Stimulated activated memory B cell treated with anti-CD40 and anti-IgM and Interleukin-4, amounts not matched to agents 10 μg/mL and 1 μg/mL and 100 μg/mL, for 72 hours (primary cell): Measurements from ENCODE around the gene TALDO1.

Source experiments
- ATAC-seq: fragments of 150-1000 bp; cut with Tn5 transposase; 2 replicates; pipeline ENCODE4 v1.10.0; 2021
- H3K27ac Mint-ChIP-seq: one replicate; pipeline ENCODE4 v1.8.0; 2022; ENCODE audit warnings: mild to moderate bottlenecking, mixed read lengths
- H3K27me3 Mint-ChIP-seq: one replicate; pipeline ENCODE4 v1.8.0; 2022; ENCODE audit warnings: mixed read lengths
- H3K36me3 Mint-ChIP-seq: one replicate; pipeline ENCODE4 v1.8.0; 2022; ENCODE audit warnings: mixed read lengths
- H3K4me1 Mint-ChIP-seq: one replicate; pipeline ENCODE4 v1.8.0; 2022; ENCODE audit warnings: mixed read lengths
- H3K4me3 Mint-ChIP-seq: one replicate; pipeline ENCODE4 v1.8.0; 2022; ENCODE audit warnings: mild to moderate bottlenecking, moderate library complexity, mixed read lengths
- H3K9me3 Mint-ChIP-seq: one replicate; pipeline ENCODE4 v1.8.0; 2022; ENCODE audit warnings: mixed read lengths

Gene TALDO1

DNA sequence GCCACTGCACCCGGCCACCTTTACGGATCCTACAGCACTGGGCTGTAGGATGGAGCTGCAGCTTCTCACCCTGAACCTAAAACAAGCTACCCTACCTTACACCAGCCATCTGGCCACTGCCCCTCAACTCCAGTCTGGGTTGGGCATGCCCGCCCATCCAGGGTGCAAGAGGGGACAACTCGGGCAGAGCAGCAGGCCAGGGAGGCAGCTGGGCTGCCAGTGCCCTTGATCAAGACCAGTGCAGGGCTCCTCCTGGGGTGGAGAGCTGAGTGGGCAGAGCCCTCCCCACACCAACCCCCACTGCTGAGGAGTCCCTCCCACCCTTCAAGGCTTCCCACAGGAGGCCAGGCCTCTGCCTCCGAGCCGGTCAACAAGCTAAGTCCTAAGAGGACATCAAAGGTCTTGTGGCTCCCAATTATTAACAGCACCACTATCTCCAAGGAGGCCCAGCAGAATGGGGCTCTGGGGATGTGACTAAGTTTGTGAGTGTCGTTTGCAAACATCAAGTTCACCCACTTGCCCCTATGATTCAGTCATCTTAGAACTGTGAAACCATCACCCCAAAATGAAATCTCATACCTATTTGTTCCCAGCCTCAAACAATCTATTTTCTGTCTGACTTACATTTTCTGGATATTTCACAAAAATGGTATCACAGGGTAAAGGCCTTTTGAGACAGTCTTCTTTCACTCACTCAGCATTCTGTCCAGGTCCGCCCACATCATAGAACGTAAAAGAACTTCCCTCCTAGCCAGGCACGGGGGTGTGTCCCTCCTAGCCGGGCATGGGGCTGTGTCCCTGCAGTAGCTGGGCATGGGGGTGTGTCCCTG, 19.1 kb downstream of the TALDO1 start:
- Mint-ChIP-seq H3K4me1 (no peaks in the 10 kb centered on the region), H3K9me3 (no peaks in the 10 kb centered on the region), H3K27ac (no peak overlapping the region), H3K36me3 (peaks cover 36% of the 10 kb centered on the region), H3K4me3 (no peak overlapping the region), H3K27me3 (no peaks in the 10 kb centered on the region)
- ATAC-seq: no peak

DNA sequence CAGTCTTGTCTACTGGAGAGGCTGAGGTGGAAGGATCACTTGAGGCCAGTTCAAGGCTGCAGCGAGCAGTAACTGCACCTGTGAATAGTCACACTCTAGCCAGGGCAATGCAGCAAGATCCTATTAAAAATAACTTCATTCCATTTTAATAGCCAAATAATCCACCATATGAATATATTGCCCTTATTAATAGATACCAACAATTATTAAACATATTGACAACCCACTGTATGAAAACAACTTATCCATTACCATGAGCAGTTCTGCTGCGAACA, 19.6 kb downstream of the TALDO1 start:
- Mint-ChIP-seq H3K27me3 (no peaks in the 10 kb centered on the region), H3K36me3 (peaks cover 31% of the 10 kb centered on the region)
- ATAC-seq: no peak

DNA sequence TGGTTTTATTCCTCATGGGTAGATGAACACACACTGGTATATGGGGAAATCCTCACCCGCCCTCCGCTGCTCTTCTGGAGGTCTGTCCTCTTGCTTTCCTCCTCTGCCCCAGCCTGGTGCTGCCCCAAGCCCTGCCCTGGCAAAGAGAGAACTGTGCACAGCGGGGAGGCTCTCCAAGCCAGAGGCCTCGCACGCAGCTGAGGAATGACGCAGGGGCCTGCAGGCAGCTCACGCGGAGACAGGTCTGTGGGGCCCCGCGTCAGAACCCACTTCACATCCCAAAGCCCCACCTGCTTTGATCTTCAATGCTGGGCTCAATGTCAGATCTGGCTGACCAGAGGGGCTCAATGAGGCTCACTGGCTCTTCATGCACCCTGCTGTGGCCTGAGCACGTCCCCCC, 20.0 kb downstream of the TALDO1 start:
- no peak overlapping the region for H3K27ac Mint-ChIP-seq
- no peak overlapping the region for H3K4me3 Mint-ChIP-seq
- H3K27me3 Mint-ChIP-seq: no peaks in the 10 kb centered on the region
- no peaks in the 10 kb centered on the region for H3K9me3 Mint-ChIP-seq
- ATAC-seq: no peak
- H3K36me3 Mint-ChIP-seq: peaks cover 27% of the 10 kb centered on the region
- H3K4me1 Mint-ChIP-seq: no peaks in the 10 kb centered on the region

More for the DNA sequence above, 19.6 kb downstream of the TALDO1 start:
- no peaks in the 10 kb centered on the region for H3K4me1 Mint-ChIP-seq
- H3K27ac Mint-ChIP-seq: no peak overlapping the region
- no peaks in the 10 kb centered on the region for H3K9me3 Mint-ChIP-seq
- no peak overlapping the region for H3K4me3 Mint-ChIP-seq

- peaks cover 23% of the 10 kb centered on the region for H3K36me3 Mint-ChIP-seq
- H3K9me3 Mint-ChIP-seq: no peaks in the 10 kb centered on the region
- H3K27me3 Mint-ChIP-seq: no peaks in the 10 kb centered on the region
- peaks cover 17% of the 10 kb centered on the region for H3K4me1 Mint-ChIP-seq
- H3K27ac Mint-ChIP-seq: no peak overlapping the region
- H3K4me3 Mint-ChIP-seq: no peak overlapping the region
- ATAC-seq: no peak
These were observed 22.8 kb downstream of the TALDO1 start for GRCh38 chr11:769887-770641.

GRCh38 chr11:770642-771616, 23.7 kb downstream of the TALDO1 start:
- ATAC-seq: no peak
- no peak overlapping the region for H3K4me3 Mint-ChIP-seq
- H3K9me3 Mint-ChIP-seq: no peaks in the 10 kb centered on the region
- H3K4me1 Mint-ChIP-seq: peaks cover 26% of the 10 kb centered on the region
- no peak overlapping the region for H3K27ac Mint-ChIP-seq
- H3K27me3 Mint-ChIP-seq: no peaks in the 10 kb centered on the region
- peaks cover 23% of the 10 kb centered on the region for H3K36me3 Mint-ChIP-seq

DNA sequence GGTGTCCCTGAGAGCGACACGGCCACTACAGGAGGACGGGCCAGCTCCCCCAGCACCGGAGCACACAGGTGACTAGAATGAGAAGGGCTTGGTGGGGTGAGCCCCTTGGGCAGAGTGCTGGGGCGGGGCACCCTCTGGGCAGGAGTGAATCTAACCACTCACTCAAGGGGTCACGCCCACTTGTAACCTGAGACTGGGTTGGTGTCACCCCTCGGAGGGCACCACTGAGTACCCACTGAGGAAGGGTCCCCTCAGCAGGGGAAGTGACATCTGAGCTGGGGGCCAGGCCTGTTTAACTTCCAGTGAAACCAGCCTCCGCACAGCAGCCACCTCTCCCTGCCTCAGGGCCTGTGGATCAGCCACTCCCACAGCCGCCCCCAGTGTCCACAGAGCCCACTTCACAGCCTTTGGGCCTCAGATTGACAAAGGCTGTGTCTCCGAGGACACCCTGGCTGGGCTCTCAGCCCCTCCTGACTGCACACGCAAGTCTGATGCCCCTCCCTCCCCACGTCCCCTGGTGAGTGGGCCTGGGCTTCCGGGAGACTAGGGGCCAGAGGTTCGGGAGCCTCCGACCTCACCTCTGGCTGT, 24.4 kb downstream of the TALDO1 start:
- no peak overlapping the region for H3K4me3 Mint-ChIP-seq
- no peaks in the 10 kb centered on the region for H3K9me3 Mint-ChIP-seq
- no peak overlapping the region for H3K27ac Mint-ChIP-seq
- no peaks in the 10 kb centered on the region for H3K27me3 Mint-ChIP-seq
- peaks cover 23% of the 10 kb centered on the region for H3K36me3 Mint-ChIP-seq
- no peak for ATAC-seq
- peaks cover 34% of the 10 kb centered on the region for H3K4me1 Mint-ChIP-seq

GRCh38 chr11:772429-773390, 25.4 kb downstream of the TALDO1 start:
- no peak for ATAC-seq
- Mint-ChIP-seq H3K36me3 (peaks cover 23% of the 10 kb centered on the region), H3K27ac (no peak overlapping the region), H3K4me1 (peaks cover 35% of the 10 kb centered on the region), H3K27me3 (no peaks in the 10 kb centered on the region), H3K4me3 (no peak overlapping the region), H3K9me3 (no peaks in the 10 kb centered on the region)

DNA sequence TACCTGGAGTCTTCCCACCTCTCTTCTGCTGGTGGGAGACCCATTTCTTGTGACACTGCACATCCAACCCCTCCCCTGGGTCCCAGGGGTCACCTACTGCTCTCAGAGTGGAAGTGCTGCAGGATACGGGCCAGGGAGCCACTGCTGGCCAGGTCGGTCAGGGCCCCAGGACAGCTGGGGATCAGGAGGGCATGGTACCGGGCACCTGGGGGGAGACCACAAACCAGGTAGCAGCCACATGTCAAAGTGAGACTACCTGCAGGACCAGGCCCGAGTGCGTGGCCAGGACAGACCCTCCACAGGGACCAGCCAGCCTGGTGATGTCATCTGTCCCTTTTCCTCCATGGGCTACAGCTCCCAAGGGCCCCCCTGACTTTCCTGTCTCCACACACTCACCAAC, 26.2 kb downstream of the TALDO1 start:
- no peak for ATAC-seq
- no peak overlapping the region for H3K27ac Mint-ChIP-seq
- H3K9me3 Mint-ChIP-seq: no peaks in the 10 kb centered on the region
- no peak overlapping the region for H3K4me3 Mint-ChIP-seq
- peaks cover 35% of the 10 kb centered on the region for H3K4me1 Mint-ChIP-seq
- H3K36me3 Mint-ChIP-seq: peaks cover 23% of the 10 kb centered on the region
- H3K27me3 Mint-ChIP-seq: no peaks in the 10 kb centered on the region

- no peak overlapping the region for H3K4me3 Mint-ChIP-seq
- no peaks in the 10 kb centered on the region for H3K27me3 Mint-ChIP-seq
- H3K4me1 Mint-ChIP-seq: peaks cover 38% of the 10 kb centered on the region
- H3K27ac Mint-ChIP-seq: no peak overlapping the region
- H3K9me3 Mint-ChIP-seq: no peaks in the 10 kb centered on the region
- peaks cover 23% of the 10 kb centered on the region for H3K36me3 Mint-ChIP-seq
- no peak for ATAC-seq
These were observed 26.6 kb downstream of the TALDO1 start for GRCh38 chr11:773830-774229.

- Mint-ChIP-seq H3K4me3 (peak overlapping the region; percentile 26), H3K27me3 (no peaks in the 10 kb centered on the region), H3K4me1 (peaks cover 49% of the 10 kb centered on the region), H3K9me3 (no peaks in the 10 kb centered on the region), H3K36me3 (peaks cover 17% of the 10 kb centered on the region), H3K27ac (peak overlapping the region; percentile 84)
- no peak for ATAC-seq
These were observed 27.8 kb downstream of the TALDO1 start for GRCh38 chr11:774873-775592.

- ATAC-seq: no peak
- Mint-ChIP-seq H3K27me3 (no peaks in the 10 kb centered on the region), H3K9me3 (no peaks in the 10 kb centered on the region), H3K36me3 (peaks cover 7% of the 10 kb centered on the region), H3K4me3 (peak overlapping the region; percentile 86), H3K4me1 (peaks cover 49% of the 10 kb centered on the region), H3K27ac (peak overlapping the region; percentile 84)
These were observed 28.9 kb downstream of the TALDO1 start for GRCh38 chr11:776263-776560.

GRCh38 chr11:776561-777287, 29.5 kb downstream of the TALDO1 start:
- Mint-ChIP-seq H3K27ac (peak overlapping the region; percentile 84), H3K36me3 (peaks cover 7% of the 10 kb centered on the region), H3K27me3 (no peaks in the 10 kb centered on the region), H3K4me1 (peaks cover 49% of the 10 kb centered on the region), H3K4me3 (peak overlapping the region; percentile 86), H3K9me3 (no peaks in the 10 kb centered on the region)
- peak; percentile 62 for ATAC-seq
